Measurements from ENCODE around the gene RFESD. TPM values are rescaled to one million over a fixed set of nuclear protein-coding genes. Genes with fewer than 3 reads are reported as not detected.

RFESD gene
- total RNA-seq, 4 donors from 2014 or later: 0.89 to 2.9 (median 1.6) TPM

DNA sequence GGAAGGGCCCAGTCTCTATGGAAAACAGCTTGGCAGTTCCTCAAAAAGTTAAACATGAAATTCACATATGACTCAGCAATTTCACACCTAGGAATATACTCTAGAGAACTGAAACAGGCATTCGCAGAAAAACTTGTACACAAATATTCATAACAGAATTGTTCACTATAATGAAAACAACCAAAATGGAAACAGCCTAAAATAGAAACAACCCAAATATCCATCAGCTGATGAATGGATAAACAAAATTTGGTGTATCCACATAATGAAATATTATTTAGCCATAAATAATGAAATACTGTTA is 31.5 kb upstream of the RFESD start:
- intact Hi-C loops (cut with DNase I; ENCODE audit: low total_unique reads): no loop called here
- in situ Hi-C loops (cut with MboI; ENCODE audit: low sequenced_read_pairs in 4 of 4): no loop called here
- no peak for ATAC-seq
- H3K4me3 ChIP-seq: no peak overlapping the region
- peaks cover 6 to 7% of the 10 kb centered on the region in 2 donors for H3K4me1 ChIP-seq
- no peaks in the 10 kb centered on the region for H3K9me3 ChIP-seq
- H3K36me3 ChIP-seq: no peaks in the 10 kb centered on the region
- no peak for TF ChIP-seq POLR2A (IDR thresholded peaks at IDR 0.05)
- no peak for TF ChIP-seq CTCF (IDR thresholded peaks at IDR 0.05 in 4 of 5, conservative IDR thresholded peaks at IDR 0.05 in 1 of 5)
- no peak for DNase-seq
- H3K27ac ChIP-seq: no peak overlapping the region
- no peaks in the 10 kb centered on the region for H3K27me3 ChIP-seq

DNA sequence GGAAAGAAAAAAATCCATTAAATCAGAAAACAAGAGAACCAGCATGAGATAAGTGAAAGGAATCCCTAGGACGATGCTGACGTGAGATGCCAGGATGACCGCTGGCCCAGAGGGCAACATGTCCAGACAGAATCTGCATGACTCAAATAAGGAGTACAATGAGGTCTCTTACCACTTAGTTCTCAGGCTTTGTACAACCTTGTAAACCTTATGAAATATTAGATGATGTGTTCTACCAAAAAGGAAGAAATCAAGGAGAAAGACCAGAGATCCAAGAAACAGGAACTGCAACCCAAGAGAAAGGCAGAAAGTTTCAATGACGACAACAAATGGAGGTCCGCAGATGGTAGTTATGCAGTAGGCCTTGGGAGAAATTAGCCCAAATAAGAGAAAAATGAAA is 29.5 kb upstream of the RFESD start:
- Histone ChIP-seq H3K4me1 (peaks cover 6 to 16% of the 10 kb centered on the region in 2 donors), H3K4me3 (no peak overlapping the region), H3K9me3 (no peaks in the 10 kb centered on the region), H3K27me3 (no peaks in the 10 kb centered on the region), H3K27ac (no peak overlapping the region), H3K36me3 (no peaks in the 10 kb centered on the region)
- in situ Hi-C loops (cut with MboI; ENCODE audit: low sequenced_read_pairs in 4 of 4): no loop called here
- no peak for DNase-seq
- intact Hi-C loops (cut with DNase I; ENCODE audit: low total_unique reads): no loop called here
- TF ChIP-seq CTCF (IDR thresholded peaks at IDR 0.05 in 4 of 5, conservative IDR thresholded peaks at IDR 0.05 in 1 of 5) (no peak), POLR2A (IDR thresholded peaks at IDR 0.05) (no peak)
- ATAC-seq: no peak

DNA sequence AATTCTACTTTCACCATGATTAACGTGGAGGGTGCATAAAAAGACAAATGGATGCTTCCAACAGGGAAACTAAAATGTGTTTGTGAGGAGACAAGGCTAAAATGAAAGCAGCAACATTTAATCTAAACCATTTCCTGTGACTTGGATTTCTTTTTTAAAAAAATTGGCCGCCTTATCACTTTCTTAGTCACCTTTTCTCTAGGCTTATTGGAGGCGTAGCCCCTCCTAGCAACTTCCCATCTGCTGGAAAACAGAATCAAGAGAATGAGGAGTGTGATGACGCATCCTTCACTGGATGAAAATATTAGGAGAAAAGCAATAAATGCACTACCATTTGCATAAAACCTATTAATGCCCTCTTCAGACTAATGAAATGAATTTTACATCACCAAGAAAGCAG is 27.5 kb upstream of the RFESD start:
- in situ Hi-C loops (cut with MboI; ENCODE audit: low sequenced_read_pairs in 4 of 4) (no loop called here), intact Hi-C loops (cut with DNase I; ENCODE audit: low total_unique reads) (no loop called here)
- Histone ChIP-seq H3K27ac (no peak overlapping the region), H3K4me1 (peaks cover 6 to 16% of the 10 kb centered on the region in 2 donors), H3K4me3 (peak overlapping the region in 1 of 4 donors; percentile 56), H3K9me3 (no peaks in the 10 kb centered on the region), H3K27me3 (no peaks in the 10 kb centered on the region), H3K36me3 (no peaks in the 10 kb centered on the region)
- ATAC-seq: no peak
- DNase-seq: no peak
- TF ChIP-seq POLR2A (IDR thresholded peaks at IDR 0.05): no peak
- TF ChIP-seq CTCF (IDR thresholded peaks at IDR 0.05 in 4 of 5, conservative IDR thresholded peaks at IDR 0.05 in 1 of 5): no peak

DNA sequence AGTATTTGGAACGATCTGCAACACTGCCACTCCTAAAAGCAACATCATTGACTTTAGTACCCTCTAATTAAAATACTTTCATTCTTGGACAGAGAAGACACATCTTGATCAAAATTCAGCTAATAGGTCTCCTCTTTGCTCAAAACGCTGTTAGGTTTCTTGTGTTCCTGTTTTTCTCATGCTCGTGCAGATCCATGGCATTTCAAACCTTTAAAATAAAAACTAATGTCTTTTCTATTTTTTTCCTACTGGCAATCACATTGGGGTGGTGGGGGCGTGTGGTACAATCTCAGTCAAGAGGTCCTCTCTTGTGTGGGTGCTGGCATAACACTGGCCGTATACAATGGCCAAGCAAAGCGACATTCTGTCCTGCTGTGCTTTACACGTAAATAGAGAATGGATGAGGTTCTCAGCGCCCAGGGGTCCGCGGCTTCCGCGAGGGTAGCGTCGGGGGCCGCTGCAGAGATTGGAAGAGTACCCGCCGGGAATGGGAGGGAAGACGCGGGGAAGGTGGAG is 27.0 kb upstream of the RFESD start:
- in situ Hi-C loops (cut with MboI; ENCODE audit: low sequenced_read_pairs in 4 of 4): no loop called here
- Histone ChIP-seq H3K36me3 (no peaks in the 10 kb centered on the region), H3K27me3 (no peaks in the 10 kb centered on the region), H3K4me1 (peaks cover 6 to 16% of the 10 kb centered on the region in 2 donors), H3K27ac (no peak overlapping the region), H3K9me3 (no peaks in the 10 kb centered on the region), H3K4me3 (peak overlapping the region; percentile 56 to 82 (median 66))
- no peak for DNase-seq
- intact Hi-C loops (cut with DNase I; ENCODE audit: low total_unique reads): loop anchor here (2.0 kb wide), 1 partner anchor 65 kb away; the partner anchor contains the start of genes ARSK and SKIC3
- no peak for ATAC-seq
- TF ChIP-seq POLR2A (IDR thresholded peaks at IDR 0.05) (no peak), CTCF (IDR thresholded peaks at IDR 0.05 in 4 of 5, conservative IDR thresholded peaks at IDR 0.05 in 1 of 5) (no peak)

Data from gastrocnemius medialis (tissue), 4 donors.